Endothelial cell of umbilical vein (primary cell): Measurements from ENCODE around the gene LIMK2. TPM values are rescaled to one million over a fixed set of nuclear protein-coding genes. Genes with fewer than 3 reads are reported as not detected.

ENCODE experiments used
- BruUV-seq: library from RNA; stranded (reverse); fragments of 400-500 nt; replicated peaks from 2 replicates; lab custom pipeline; 2021; lab: Mats Ljungman, UMichigan
- CTCF ChIA-PET: fragments of 300-600, 350-600 bp; sonication (Branson Sonifier 250); formaldehyde crosslinking; loops from one replicate; lab custom pipeline; 2021; ENCODE audit warnings: antibody characterized with exemption, inconsistent platforms; lab: Charles Lee
- POLR2A ChIA-PET: fragments of 300-600, 350-600 bp; sonication (Branson Sonifier 250); formaldehyde crosslinking; loops from one replicate; lab custom pipeline; 2021; ENCODE audit warnings: antibody characterized with exemption, inconsistent platforms; lab: Charles Lee
- DNase-seq: peaks from one replicate; pipeline ENCODE4 v3.0.0-alpha.2; 2011; ENCODE audit warnings: low read depth, low spot score
- FAIRE-seq: peaks from 2 replicates; lab custom pipeline; 2011; peaks lifted over from hg19 to GRCh38; lab: Jason Lieb, UNC
- H2AFZ ChIP-seq: 2 replicates; pipeline ENCODE4 v1.6.0; 2012; ENCODE audit warnings: low read depth, low read length, control low read depth, inconsistent platforms
- H3K27ac ChIP-seq: 2 replicates; pipeline ENCODE4 v1.5.1; 2011; ENCODE audit warnings: low read depth, mild to moderate bottlenecking, control low read depth, low read length, moderate library complexity; ENCODE audit not compliant: insufficient read depth
- H3K27me3 ChIP-seq, 2 experiments: 2 replicates each; pipeline versions ENCODE4 v1.6.0 to v1.6.1; 2011; ENCODE audit warnings: low read length in 2 of 2, mixed read lengths in 1 of 2; ENCODE audit not compliant: control insufficient read depth in 2 of 2, insufficient read depth in 2 of 2
- H3K36me3 ChIP-seq, 2 experiments: 2 replicates in 1 of 2; 3 replicates in 1 of 2; pipeline ENCODE4 v1.5.1; 2011; ENCODE audit warnings: low read length in 2 of 2, mild to moderate bottlenecking in 1 of 2, moderate library complexity in 1 of 2; ENCODE audit not compliant: control insufficient read depth in 2 of 2, insufficient read depth in 2 of 2; ENCODE audit errors: extremely low read depth in 1 of 2
- H3K4me1 ChIP-seq: 3 replicates; pipeline ENCODE4 v1.5.1; 2011; ENCODE audit warnings: mild to moderate bottlenecking, low read length; ENCODE audit not compliant: control insufficient read depth, insufficient read depth; ENCODE audit errors: extremely low read depth
- H3K4me2 ChIP-seq: 2 replicates; pipeline ENCODE4 v1.6.1; 2011; ENCODE audit warnings: low read length, control low read depth, mixed read lengths; ENCODE audit not compliant: insufficient read depth
- H3K4me3 ChIP-seq, 3 experiments: fragments of 200-600 bp in 1 of 3; sonication (generic), shearing (Covaris generic) in 1 of 3; replicated peaks in 1 of 3; 2 replicates each; pipeline ENCODE4 v1.5.1; 2011 to 2016; ENCODE audit warnings: control low read depth in 3 of 3, low read length in 3 of 3, mild to moderate bottlenecking in 2 of 3, inconsistent platforms in 1 of 3, low read depth in 1 of 3, moderate library complexity in 1 of 3; ENCODE audit not compliant: insufficient read depth in 1 of 3
- H3K79me2 ChIP-seq: 2 replicates; pipeline ENCODE4 v1.6.0; 2012; ENCODE audit warnings: low read length, inconsistent platforms; ENCODE audit not compliant: control insufficient read depth, insufficient read depth
- H3K9ac ChIP-seq: replicated peaks from 2 replicates; pipeline ENCODE3; 2011; ENCODE audit warnings: low read length, control low read depth; ENCODE audit not compliant: insufficient read depth; ENCODE audit errors: extremely low read depth
- H3K9me1 ChIP-seq: replicated peaks from 3 replicates; pipeline ENCODE4 v1.6.0; 2011; ENCODE audit warnings: mild to moderate bottlenecking, low read length; ENCODE audit not compliant: control insufficient read depth, insufficient read depth; ENCODE audit errors: extremely low read depth
- H3K9me3 ChIP-seq: replicated peaks from 2 replicates; pipeline ENCODE4 v1.5.1; 2012; ENCODE audit warnings: low read length, inconsistent platforms; ENCODE audit not compliant: control insufficient read depth, insufficient read depth
- H4K20me1 ChIP-seq: replicated peaks from 2 replicates; pipeline ENCODE3; 2011; ENCODE audit warnings: mild to moderate bottlenecking, low read length; ENCODE audit not compliant: control insufficient read depth, insufficient read depth; ENCODE audit errors: extremely low read depth
- CTCF ChIP-seq, 2 donors: IDR thresholded peaks; 1 replicate in 1 of 2; 2 replicates in 1 of 2; pipeline ENCODE4 v1.5.1; 2011; ENCODE audit warnings: low read length in 2 of 2, mild to moderate bottlenecking in 2 of 2, moderate library complexity in 2 of 2, control low read depth in 1 of 2, inconsistent platforms in 1 of 2, low read depth in 1 of 2; ENCODE audit not compliant: insufficient read depth in 1 of 2; ENCODE audit errors: extremely low read depth in 1 of 2
- FOS ChIP-seq: IDR thresholded peaks from 2 replicates; pipeline ENCODE4 v1.6.1; 2011; ENCODE audit warnings: mild to moderate bottlenecking, low read length, moderate library complexity, borderline replicate concordance; ENCODE audit not compliant: insufficient read depth
- JUN ChIP-seq: IDR thresholded peaks from 2 replicates; pipeline ENCODE4 v1.6.1; 2011; ENCODE audit warnings: borderline replicate concordance, low read depth; ENCODE audit not compliant: insufficient read length, insufficient read depth
- MYC ChIP-seq: IDR thresholded peaks from one replicate; pipeline ENCODE4 v1.6.1; 2011; ENCODE audit warnings: mild to moderate bottlenecking, low read depth, low read length
- POLR2A ChIP-seq: IDR thresholded peaks from 2 replicates; pipeline ENCODE4 v1.6.1; 2012; ENCODE audit warnings: low read depth, mild to moderate bottlenecking, control low read depth, low read length
- POLR2AphosphoS5 ChIP-seq: IDR thresholded peaks from 2 replicates; pipeline ENCODE4 v1.6.1; 2012; ENCODE audit warnings: low read depth, mild to moderate bottlenecking, control low read depth, low read length, moderate library complexity; ENCODE audit not compliant: insufficient read depth
- dilution Hi-C: fragments of 300-500 bp; cut with MboI; formaldehyde crosslinking; loops from one replicate; pipeline ENCODE4 v1.15.0; 2019; ENCODE audit warnings: low sequenced_read_pairs; ENCODE audit not compliant: extremely low pct_ligation_motif_present
- intact Hi-C: fragments of 100-400 bp; cut with micrococcal nuclease; formaldehyde crosslinking; loops from one replicate; pipeline ENCODE4 v1.10.0; 2022
- polyA plus RNA-seq, 4 experiments: library from polyadenylated mRNA; depleted of rRNA in 3 of 4; stranded (reverse) in 3 of 4; unstranded in 1 of 4; fragments of >200 nt; gene quantifications; 2 replicates each; pipeline versions ENCODE4 v1.2.1 to v1.2.3, GENCODE V29; 2011 to 2012; ENCODE audit warnings: missing spikeins in 1 of 4
- total RNA-seq: library from RNA; stranded (reverse); gene quantifications from 2 replicates; pipeline ENCODE4 v1.2.3, GENCODE V29; 2021

LIMK2 gene
- total and polyA plus RNA-seq, 2 donors (not counting 3 experiments of a cell fraction or from before 2014, with no cell fraction given): 23.2 to 76.7 TPM

GRCh38 chr22:31260474-31260856 is 48.4 kb downstream of the LIMK2 start:
- Histone ChIP-seq H3K9ac (no peak overlapping the region), H4K20me1 (no peaks in the 10 kb centered on the region), H3K27me3 (no peaks in the 10 kb centered on the region), H3K4me3 (no peak overlapping the region), H3K4me2 (no peak overlapping the region), H3K9me1 (no peaks in the 10 kb centered on the region), H3K9me3 (no peaks in the 10 kb centered on the region), H3K27ac (no peak overlapping the region), H3K79me2 (peaks cover 8% of the 10 kb centered on the region), H3K4me1 (no peaks in the 10 kb centered on the region), H3K36me3 (peaks cover 10 to 34% of the 10 kb centered on the region in 2 experiments), H2AFZ (no peak overlapping the region)
- TF ChIP-seq CTCF (IDR thresholded peaks at IDR 0.05; ENCODE audit: extremely low read depth in 1 of 2, insufficient read depth in 1 of 2, low read depth in 1 of 2, low read length in 2 of 2) (no peak), POLR2AphosphoS5 (no peak), JUN (no peak), POLR2A (no peak), MYC (no peak), FOS (no peak)
- FAIRE-seq (no peak), DNase-seq (no peak)
- CTCF ChIA-PET: interaction anchor here (4.2 kb wide), 1 partner anchor 12 kb away, joined by 40 read pairs; no protein-coding TSS in a partner anchor
- BruUV-seq: no TSS peak
- dilution Hi-C loops (no loop called here), intact Hi-C loops (no loop called here)
- POLR2A ChIA-PET: no interaction called here
